Stimulated activated CD8-positive, alpha-beta memory T cell treated with anti-CD3 and anti-CD28 coated beads, Interleukin-15, amount 100 ng/mL, for 48 hours (primary cell): Measurements from ENCODE around the gene CAMK1D.

ENCODE experiments used
- DNase-seq, 2 donors: peaks; one replicate each; pipeline ENCODE4 v3.0.0-alpha.2; 2020; ENCODE audit warnings: low read depth in 2 of 2

The CAMK1D gene

GRCh38 chr10:12372846-12373245, 23.5 kb downstream of the CAMK1D start:
- no peak for DNase-seq

- no peak for DNase-seq
Observed at GRCh38 chr10:12375076-12375504, 25.7 kb downstream of the CAMK1D start.

- DNase-seq = no peak
Observed at GRCh38 chr10:12376211-12376610, 26.9 kb downstream of the CAMK1D start.

DNA sequence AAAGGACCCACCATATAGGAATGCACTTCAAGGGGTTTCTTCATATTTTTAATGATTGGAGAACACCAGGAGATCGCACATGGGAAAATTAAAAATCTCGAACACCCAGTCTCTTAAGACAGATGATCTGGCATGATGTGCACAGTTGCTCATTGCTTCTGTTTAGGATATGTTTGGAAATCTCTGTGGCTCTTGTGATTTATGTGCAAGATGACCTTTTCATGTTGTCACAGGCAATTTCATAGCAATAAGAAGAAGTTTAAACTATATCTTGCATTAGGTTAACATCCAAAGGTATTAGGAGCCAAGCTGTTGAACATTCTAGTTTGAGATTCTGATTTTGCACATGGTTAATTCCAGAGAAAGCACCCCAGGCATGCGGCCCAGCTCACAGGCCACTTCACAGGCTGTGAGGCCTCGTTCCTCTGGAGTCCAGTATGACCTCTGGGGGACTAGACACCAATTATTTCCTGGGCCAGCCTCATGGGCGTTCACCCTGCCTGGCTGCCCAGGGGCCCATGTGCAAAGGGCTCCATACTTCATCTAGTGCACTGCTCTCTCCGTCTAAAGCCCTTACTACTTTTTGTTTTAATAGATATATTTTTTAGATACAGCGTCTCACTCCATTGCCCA, 28.4 kb downstream of the CAMK1D start:
- no peak for DNase-seq

- DNase-seq = no peak
Observed at GRCh38 chr10:12380999-12381398, 31.7 kb downstream of the CAMK1D start.

DNA sequence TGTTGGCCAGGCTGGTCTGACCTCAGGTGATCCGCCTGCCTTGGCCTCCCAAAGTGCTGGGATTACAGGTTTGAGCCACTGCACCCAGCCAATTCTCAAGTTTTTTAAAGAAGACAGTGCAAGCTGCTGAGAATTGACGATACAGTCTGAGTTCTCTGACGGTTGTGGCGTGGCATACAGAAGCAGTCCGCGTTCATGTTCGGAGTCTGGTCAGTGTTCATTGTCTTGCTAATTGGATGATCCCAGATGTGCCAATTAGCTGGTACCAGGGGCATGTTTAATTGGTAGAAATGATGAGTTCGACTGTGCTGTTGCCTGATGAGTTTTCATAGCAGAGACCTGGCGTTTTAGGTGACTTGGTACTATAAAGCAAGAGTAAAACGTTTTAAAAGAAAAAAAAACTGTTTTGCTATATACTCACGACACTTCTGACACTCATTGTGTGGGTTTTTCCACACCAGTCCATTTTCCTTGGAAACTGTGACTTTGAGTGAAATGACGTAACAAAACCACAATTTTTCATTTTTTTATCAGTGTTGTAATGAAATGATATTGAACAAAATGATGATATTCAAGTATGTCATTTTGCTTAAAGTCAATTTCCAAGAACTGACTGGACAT, 32.3 kb downstream of the CAMK1D start:
- DNase-seq = no peak

- no peak for DNase-seq
Observed at GRCh38 chr10:12382157-12382548, 32.8 kb downstream of the CAMK1D start.

- no peak for DNase-seq
Observed at GRCh38 chr10:12382956-12383531, 33.7 kb downstream of the CAMK1D start.

GRCh38 chr10:12384906-12385305, 35.6 kb downstream of the CAMK1D start:
- DNase-seq = no peak

- no peak for DNase-seq
Observed at GRCh38 chr10:12387561-12388210, 38.3 kb downstream of the CAMK1D start.

- no peak for DNase-seq
Observed at GRCh38 chr10:12388671-12389070, 39.3 kb downstream of the CAMK1D start.

- DNase-seq = no peak
Observed at GRCh38 chr10:12389154-12389734, 39.9 kb downstream of the CAMK1D start.

DNA sequence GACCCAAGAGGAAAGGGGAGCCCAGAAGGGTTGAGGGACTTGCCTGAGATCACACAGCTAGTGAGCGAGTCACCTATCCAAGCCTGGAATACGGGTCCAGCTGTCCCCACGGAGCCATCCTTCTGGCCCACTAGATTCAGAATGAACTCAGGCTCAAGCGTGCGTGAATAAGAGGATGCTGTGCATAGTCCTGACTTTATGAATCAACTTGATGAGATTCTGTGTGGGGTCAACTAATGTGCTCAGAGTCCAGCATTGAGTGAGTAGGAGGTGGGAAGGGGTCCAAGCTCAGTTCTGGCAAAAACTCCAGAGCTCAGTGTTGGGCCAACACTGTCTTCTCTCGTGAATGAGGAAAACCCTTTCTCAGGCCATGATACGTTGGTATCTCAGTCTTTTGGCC, 41.4 kb downstream of the CAMK1D start:
- no peak for DNase-seq

- no peak for DNase-seq
Observed at GRCh38 chr10:12391206-12391605, 41.9 kb downstream of the CAMK1D start.

GRCh38 chr10:12393831-12394230, 44.5 kb downstream of the CAMK1D start:
- no peak for DNase-seq

- no peak for DNase-seq
Observed at GRCh38 chr10:12394241-12395033, 45.1 kb downstream of the CAMK1D start.

GRCh38 chr10:12396093-12396492, 46.7 kb downstream of the CAMK1D start:
- DNase-seq = no peak

DNA sequence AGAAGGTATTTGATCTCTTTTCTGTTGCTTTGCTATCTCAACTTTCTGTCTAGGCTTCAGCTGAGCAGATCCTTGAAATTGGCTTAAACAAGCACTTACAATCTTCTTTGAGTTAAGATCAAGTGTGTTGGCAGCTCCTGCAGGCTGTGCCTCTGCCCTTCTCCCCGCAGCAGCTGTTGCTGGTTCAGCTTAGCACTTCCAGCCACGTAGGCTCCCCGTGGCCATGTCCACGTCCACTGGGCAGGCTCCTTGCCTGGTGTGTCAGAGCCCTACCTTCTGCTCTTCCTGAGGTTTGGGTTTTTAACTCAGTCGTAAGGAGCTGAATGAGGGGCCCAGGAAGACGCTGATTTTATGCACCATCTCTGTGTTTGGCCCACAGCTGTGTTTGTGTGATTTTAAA, 47.2 kb downstream of the CAMK1D start:
- DNase-seq = no peak

DNA sequence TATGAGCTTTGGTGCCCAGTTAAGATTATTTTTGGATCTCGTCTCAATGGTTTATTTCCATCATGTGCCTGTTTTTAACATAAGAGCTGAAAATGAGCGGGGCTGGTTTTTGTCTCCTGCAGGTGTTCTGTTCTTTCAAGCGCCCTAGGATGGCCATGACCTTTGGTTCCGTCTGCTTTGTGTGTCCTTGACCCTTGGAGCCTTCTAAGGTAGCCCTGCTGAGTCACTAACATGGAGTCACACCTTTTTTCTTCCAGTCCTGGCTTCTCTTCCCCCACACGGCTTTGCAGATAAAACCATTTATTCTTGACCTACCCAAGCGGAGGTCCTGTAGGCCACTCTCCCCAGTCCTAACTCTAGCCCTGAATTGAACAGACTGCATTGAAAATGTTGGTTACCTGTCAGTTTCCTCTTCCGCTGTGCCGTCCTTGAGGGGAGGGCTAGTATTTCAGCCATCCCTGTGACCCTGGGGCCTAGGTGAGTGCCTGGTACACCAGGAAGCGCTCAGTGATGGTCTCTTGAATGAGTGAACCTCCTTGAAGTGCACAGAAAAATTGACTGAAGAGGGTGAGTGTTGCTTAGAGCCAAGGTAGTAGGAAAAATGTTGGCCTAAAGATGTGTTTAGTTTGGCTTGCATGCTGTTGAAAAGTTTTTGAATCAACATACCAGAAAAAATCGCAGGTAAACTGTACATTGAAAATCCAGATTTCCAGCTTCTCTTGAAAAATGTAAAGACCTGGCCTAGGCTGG, 48.0 kb downstream of the CAMK1D start:
- DNase-seq = no peak

- no peak for DNase-seq
Observed at GRCh38 chr10:12397941-12398340, 48.6 kb downstream of the CAMK1D start.
